Prostate gland (tissue), 2 donors: Measurements from ENCODE around the gene MELTF. TPM values are rescaled to one million over a fixed set of nuclear protein-coding genes. Genes with fewer than 3 reads are reported as not detected.

ENCODE experiments used
- DNase-seq: peaks from one replicate; pipeline ENCODE4 v3.0.0-alpha.2; 2019; ENCODE audit warnings: low spot score
- H3K27ac ChIP-seq, 2 donors: fragments of 200-600 bp; sonication (generic); 2 replicates each; pipeline ENCODE4 v1.5.1; 2017 to 2019
- H3K27me3 ChIP-seq: fragments of 200-600 bp; sonication (generic); replicated peaks from 2 replicates; pipeline ENCODE4 v1.5.1; 2019; ENCODE audit not compliant: insufficient read depth
- H3K36me3 ChIP-seq, 2 donors: fragments of 200-600 bp; sonication (generic); 1 replicate in 1 of 2; 2 replicates in 1 of 2; pipeline versions ENCODE4 v1.5.1 to v1.8.1; 2017 to 2019
- H3K4me1 ChIP-seq: fragments of 200-600 bp; sonication (generic); replicated peaks from 2 replicates; pipeline ENCODE4 v1.5.1; 2019
- H3K4me3 ChIP-seq, 2 donors: fragments of 200-600 bp; sonication (generic); 2 replicates each; pipeline ENCODE4 v1.5.1; 2017 to 2019
- H3K9me3 ChIP-seq: fragments of 200-600 bp; sonication (generic); 2 replicates; pipeline ENCODE4 v1.5.1; 2017
- CTCF ChIP-seq, 4 experiments: fragments of 200-600 bp in 2 of 4; fragments of 450-650 bp in 2 of 4; sonication (generic) in 2 of 4; IDR thresholded peaks; 1 replicate in 3 of 4; 2 replicates in 1 of 4; pipeline ENCODE4 v1.5.1; 2016 to 2019; ENCODE audit warnings: antibody characterized with exemption in 4 of 4, mild to moderate bottlenecking in 2 of 4, moderate library complexity in 2 of 4
- POLR2A ChIP-seq: fragments of 450-650 bp; IDR thresholded peaks from one replicate; pipeline ENCODE4 v1.6.1; 2016; ENCODE audit warnings: antibody characterized with exemption, mild to moderate bottlenecking
- POLR2AphosphoS5 ChIP-seq: sonication (generic); formaldehyde crosslinking; IDR thresholded peaks from one replicate; pipeline ENCODE4 v1.6.1; 2017; ENCODE audit warnings: antibody characterized with exemption
- WGBS: methylation state at CpG from one replicate; pipeline ENCODE4 v1.1.5; 2018; 5-methylcytosine and 5-hydroxymethylcytosine counted together
- intact Hi-C: fragments of 100-400 bp; cut with DNase I; formaldehyde crosslinking; loops from one replicate; pipeline ENCODE4 v1.14.2; 2022
- total RNA-seq, 2 donors: library from RNA; depleted of rRNA; stranded (reverse); fragments of >200 nt; gene quantifications; one replicate each; pipeline ENCODE4 v1.1.0, GENCODE V29; 2016

Gene MELTF
- total RNA-seq, 2 donors from 2014 or later: 6.9 to 9.0 TPM

- Histone ChIP-seq H3K36me3 (no peaks in the 10 kb centered on the region), H3K4me3 (no peak overlapping the region), H3K27ac (no peak overlapping the region), H3K9me3 (no peaks in the 10 kb centered on the region), H3K4me1 (no peaks in the 10 kb centered on the region), H3K27me3 (no peaks in the 10 kb centered on the region)
- WGBS: 77% methylated on average over 5 of the region's 7 CpGs
- TF ChIP-seq POLR2AphosphoS5 (no peak), POLR2A (no peak), CTCF (IDR thresholded peaks at IDR 0.05) (no peak)
- no peak for DNase-seq
- intact Hi-C loops: no loop called here
These were observed 17.1 kb downstream of the MELTF start for GRCh38 chr3:197012540-197012883.

GRCh38 chr3:197011780-197012539 lies 17.7 kb downstream of the MELTF start:
- no peaks in the 10 kb centered on the region for H3K36me3 ChIP-seq
- TF ChIP-seq CTCF (IDR thresholded peaks at IDR 0.05) (no peak), POLR2A (no peak), POLR2AphosphoS5 (no peak)
- no peak overlapping the region for H3K27ac ChIP-seq
- H3K4me1 ChIP-seq: no peaks in the 10 kb centered on the region
- intact Hi-C loops: no loop called here
- DNase-seq: no peak
- H3K4me3 ChIP-seq: no peak overlapping the region
- no peaks in the 10 kb centered on the region for H3K27me3 ChIP-seq
- H3K9me3 ChIP-seq: no peaks in the 10 kb centered on the region
- 88% methylated on average over 25 of the region's 25 CpGs for whole genome bisulfite sequencing

GRCh38 chr3:197010556-197011351 lies 18.9 kb downstream of the MELTF start:
- 67% methylated on average over 27 of the region's 30 CpGs for WGBS
- H3K4me1 ChIP-seq: no peaks in the 10 kb centered on the region
- no peaks in the 10 kb centered on the region for H3K27me3 ChIP-seq
- no peak for DNase-seq
- no peaks in the 10 kb centered on the region for H3K36me3 ChIP-seq
- no peak for TF ChIP-seq CTCF (IDR thresholded peaks at IDR 0.05)
- TF ChIP-seq POLR2AphosphoS5: no peak
- H3K27ac ChIP-seq: no peak overlapping the region
- no peak overlapping the region for H3K4me3 ChIP-seq
- intact Hi-C loops: no loop called here
- no peaks in the 10 kb centered on the region for H3K9me3 ChIP-seq

- TF ChIP-seq POLR2A: no peak
- no peak for TF ChIP-seq POLR2AphosphoS5
- TF ChIP-seq CTCF (IDR thresholded peaks at IDR 0.05): no peak
- Histone ChIP-seq H3K4me3 (no peak overlapping the region), H3K27ac (no peak overlapping the region), H3K27me3 (no peaks in the 10 kb centered on the region), H3K9me3 (no peaks in the 10 kb centered on the region), H3K36me3 (no peaks in the 10 kb centered on the region), H3K4me1 (no peaks in the 10 kb centered on the region)
- WGBS: 89% methylated on average over 20 of the region's 20 CpGs
- DNase-seq: no peak
- intact Hi-C loops: no loop called here
These were observed 20.0 kb downstream of the MELTF start for GRCh38 chr3:197009532-197010019.
